ENCODE data around the gene IGF1R.

The IGF1R gene

DNA sequence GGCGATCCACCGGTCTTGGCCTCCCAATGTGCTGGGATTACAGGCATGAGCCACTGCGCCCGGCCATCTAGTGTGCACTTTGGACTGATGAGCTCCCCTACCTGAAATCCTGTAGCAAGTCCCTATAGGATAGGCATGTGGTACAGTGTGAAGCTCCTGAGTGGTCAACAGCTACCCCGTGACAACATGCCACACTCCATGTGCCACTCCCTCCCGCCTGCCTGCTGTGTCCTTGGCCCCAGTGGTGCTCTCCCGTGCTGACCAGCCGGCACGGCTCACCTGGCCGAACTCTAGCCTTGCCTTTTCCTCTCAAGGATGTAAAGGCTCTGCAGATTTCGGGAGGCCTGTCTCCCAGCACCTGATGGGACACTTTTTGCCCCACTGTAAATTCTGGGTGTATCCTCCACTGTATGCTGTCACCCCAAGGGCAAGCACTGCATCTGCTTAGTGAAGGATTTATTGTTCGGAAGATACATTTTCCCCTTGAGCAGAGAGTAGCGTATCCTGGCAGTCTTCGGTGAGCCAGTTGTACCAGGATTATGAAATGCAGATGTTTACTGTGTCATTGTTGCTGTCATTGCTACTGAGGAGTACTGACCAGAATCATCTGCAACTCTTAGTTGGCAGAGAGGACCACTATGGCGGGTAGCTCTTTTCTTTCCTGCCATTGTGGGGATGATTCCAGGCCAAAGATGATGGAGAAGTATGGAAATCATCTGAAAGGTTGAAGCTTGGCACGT is 64.7 kb downstream of the IGF1R start:
- DNase-seq: no peak

DNA sequence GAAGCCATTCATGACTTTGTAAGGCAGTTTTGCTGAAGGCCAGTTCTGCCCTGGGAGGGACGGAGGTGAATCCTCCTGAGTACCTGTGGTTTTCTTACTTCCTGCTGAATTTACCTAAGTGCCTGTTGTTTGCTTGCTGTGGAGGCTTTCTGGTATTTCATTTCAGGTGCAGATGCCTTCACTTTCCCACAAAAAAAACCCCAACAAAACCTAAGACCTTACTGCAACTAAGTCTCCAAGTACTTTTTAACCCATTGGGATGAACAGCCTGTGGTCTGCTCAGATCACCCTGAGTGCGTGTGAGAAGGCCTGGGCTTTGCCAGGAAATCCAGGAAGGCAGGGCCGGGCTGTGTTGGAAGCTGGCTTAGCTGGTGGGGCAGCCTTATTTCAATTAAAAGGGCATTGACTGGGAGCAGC is 65.3 kb downstream of the IGF1R start:
- no peak for DNase-seq

DNA sequence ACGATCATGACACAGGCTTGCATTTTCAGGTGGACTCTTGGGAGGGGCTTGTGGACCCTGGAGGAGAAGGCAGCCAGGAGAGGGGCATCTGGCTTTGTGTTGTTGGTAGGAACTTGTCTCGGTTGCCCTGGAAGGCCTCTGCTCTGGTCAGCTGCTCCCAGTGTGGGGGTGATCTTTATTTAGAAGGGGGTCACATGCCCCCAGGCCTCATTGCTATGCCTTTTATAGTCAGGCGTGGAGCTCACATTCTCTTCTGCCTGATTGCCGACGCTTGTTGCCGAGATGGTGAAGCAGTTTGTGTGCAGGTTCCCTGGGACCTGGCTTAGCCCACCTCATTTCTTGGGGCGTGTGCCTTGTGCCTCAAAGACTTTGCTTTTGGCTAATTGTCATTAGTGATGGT is 66.6 kb downstream of the IGF1R start:
- no peak for DNase-seq

DNA sequence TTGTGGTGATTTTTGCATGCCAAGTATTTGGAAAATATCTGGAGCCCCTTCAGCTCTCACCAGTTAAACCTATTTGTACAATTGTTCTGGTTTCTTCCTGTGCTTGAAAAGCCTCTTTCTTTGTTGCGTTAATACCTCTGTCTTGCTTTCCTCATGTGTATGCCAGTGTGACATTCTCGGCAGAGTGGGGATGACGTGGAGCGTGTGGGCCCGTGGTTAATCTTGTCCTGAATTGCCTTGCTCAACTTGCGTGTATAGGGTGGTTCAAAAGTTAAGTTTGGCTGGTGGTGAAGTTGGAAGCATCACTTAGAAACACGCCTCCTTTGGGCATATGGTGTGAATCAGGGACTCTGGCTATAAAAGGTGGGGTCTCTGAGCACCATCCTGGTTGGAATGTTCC is 67.1 kb downstream of the IGF1R start:
- DNase-seq: no peak

DNA sequence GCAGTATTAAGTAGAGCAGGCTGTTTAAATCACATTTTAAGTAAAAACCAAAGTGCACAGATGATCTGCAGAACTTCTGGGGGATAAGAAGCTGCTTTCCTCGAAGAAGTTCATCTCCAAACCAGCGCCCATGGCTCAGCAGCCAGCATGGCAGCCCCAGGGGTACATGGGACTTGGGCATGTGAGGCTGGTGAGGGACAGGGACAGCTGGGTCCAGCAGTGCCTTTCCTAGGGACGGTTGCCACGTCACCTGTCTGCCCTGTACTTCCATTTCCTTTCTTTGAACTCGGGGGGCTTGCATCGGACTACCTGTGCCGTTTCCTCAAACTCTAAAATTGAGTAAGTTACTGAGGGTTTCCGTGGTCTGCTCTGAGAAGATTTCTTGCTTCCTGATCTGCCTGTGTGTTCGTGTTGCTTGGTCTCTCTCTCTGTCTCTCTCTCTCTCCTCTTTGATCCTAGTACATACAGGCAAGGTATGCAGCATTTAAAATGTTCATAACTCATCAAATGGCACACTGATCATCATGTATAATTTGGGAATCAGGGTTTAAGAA is 67.6 kb downstream of the IGF1R start:
- DNase-seq: no peak

DNA sequence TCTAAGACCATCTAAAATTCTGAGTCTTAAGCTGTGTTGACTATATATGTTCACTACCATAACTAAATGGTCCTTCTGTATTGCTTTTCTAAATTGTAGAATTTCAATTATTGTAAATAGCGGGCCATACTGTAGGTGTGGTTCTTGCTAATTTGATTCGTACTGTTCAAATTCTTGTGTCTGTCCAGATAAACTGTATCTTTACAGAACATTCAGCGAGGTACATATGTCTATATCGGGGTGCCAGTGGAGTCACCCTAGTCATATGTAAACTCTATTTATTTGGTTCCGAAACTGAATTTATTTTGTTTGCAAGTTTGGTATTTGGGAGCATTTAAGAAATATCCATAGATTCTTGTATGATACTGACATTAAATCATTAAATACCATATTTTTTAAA is 69.0 kb downstream of the IGF1R start:
- DNase-seq: no peak

DNA sequence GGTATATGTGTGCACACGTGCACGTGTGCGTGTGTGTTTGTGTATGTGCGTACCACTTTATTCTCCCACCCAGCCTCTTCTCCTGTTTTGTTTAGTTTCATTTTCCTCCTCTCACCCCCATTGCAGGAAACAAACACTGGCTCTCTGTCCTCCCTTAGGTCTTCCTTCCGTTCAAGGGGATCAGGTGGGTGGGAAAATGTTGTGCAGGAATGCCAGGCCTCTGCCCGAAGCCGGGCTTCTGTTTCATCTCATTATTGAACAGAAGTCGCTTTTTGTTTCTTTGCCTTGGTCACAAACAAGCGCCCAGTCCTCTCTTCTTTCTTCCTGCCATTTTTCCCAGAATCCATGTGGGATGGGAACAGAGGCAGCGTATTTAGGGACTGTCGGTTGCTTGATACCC is 69.6 kb downstream of the IGF1R start:
- DNase-seq: no peak

DNA sequence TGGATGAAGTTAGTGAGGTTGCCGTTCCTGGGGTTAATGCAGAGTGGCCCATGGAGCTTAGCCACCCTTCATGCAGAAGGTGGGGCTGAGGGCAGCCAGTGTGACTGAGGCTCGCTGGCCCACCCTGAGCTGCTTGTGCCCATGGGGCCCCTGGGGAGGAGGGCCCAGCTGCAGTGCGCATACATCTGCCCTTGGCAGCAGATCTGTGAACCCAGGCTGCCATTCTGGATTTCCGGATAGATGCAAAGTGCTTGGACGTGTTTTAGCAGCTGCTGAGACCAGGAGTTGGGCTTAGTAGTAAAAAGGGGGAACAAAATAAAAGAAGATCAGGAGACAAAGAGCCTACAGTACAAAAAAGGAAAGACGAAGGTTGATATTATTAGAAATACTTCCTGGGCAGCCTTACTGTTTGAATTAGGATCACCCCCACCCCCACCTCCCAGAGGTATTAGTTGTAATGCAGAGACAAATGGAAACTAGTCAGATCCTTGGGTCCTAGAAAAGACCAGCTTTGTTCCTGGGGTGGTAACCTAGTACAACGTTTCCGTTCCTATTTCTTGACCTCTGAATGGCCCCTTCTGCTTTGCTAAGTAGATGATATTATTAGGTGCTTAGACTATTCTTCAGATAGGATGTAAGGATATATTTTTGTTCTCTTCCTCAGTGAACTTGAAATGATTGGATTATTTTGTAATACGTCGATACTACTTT is 70.2 kb downstream of the IGF1R start:
- DNase-seq: no peak

DNA sequence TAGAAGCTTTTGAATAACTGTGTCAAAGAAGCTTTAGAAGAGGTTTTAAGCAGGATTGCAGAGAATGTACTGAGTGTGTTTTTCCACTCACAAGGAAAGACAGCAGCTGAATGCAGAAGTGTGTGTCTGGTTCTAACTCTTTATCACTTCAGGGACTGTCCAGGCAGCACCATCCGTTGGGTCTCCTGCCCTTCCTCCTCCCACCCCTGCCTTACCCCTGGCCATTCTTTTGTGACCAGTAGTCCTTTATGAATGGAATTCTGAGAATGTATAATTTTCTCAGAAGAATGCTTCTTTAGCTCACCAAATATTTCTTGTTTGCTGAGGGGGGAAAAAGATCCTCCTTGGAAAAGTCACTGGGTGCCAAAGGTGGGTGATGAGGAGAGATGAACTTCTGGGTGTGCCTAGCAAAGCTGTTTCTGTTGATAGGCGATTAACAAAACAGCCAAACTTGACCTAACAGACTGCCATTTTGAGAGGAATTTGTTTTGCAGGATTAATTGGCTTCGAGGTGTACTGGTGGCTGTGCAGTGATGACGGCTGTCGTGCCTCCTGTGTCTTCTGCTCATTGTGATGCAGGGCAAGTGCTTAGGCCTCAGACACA is 70.9 kb downstream of the IGF1R start:
- DNase-seq: no peak

DNA sequence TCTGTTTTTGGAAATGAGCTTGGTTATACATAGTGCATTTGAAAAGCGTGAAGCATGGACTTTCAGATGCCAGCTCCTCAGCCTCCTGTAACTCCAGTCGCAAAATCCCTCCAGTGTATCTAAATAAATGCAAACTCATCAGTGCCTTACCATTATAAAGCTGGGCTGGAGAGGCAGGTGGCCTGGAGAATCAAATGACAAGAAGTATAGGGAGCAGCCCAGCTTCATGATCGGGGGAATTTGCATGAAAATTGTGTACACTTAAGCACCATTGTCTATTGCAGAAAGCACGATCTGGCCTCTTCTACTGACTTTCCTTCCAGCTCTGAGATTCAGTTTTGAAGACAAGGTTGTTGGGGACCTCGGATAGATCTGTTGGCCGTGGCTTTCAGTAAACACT is 71.7 kb downstream of the IGF1R start:
- no peak for DNase-seq

DNA sequence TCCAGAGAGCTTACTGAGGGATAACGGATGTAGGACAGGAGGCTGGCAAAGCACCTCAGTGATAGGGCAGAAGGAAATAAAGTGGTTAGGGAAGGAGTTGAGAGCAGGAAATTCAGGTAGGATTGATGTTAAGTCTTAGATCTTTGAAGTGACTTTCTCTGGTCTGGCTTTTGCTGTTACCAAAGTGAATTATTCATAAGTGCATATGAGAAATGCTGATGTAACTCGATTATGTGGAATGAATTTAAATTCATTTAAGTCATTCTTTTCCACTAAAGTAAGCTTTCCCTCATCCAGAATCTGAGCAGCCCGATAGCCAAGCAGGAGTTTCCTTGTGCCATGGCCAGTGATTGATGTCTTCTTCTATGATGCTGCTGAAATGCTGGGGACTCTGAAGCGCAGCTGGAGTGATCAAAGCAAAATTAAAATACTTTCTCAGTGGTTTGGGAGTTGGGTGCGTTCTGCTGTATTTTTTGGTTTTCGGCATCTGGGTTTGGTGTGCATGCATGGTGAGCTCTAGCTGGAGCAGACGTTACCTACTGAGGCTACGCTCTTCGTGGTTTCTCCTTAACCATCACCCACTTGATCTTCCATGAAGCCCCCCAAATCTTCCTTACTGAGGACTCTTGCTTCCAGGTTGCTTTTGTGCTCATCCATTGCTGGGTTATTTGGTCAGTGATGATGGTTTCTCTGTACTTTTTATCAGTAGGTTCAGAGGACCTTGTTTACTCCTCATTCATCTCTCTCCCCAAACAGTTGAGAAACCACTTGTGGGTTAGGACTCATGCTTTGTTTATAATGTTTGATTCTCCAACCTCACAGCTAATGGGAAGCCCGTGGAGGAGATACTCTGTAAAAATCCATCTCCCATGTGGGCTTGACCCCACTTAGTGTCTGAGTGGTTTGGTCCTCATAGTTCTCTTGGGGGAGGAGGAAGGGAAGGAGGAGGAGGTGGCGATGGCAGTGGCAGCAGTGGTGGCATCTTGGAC is 72.5 kb downstream of the IGF1R start:
- DNase-seq: no peak

DNA sequence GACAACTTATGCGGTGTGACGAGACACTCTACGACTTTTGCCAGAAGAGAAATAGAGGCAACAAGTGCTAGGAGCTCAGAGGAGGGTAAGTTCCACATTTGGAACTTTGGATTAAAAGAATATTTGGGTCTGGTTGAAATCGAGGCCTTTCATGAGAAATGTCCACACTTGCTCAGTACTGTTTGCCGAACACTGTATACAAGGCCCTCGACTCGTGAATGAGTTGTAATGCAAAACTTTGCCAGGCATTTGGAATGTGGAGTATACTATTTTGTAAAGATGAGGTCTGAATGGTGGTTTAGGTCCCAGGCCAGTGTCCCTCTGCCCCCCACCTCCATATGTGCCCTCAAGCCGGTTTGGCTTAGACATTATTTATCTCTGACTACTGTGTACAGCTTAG is 73.9 kb downstream of the IGF1R start:
- DNase-seq: no peak

DNA sequence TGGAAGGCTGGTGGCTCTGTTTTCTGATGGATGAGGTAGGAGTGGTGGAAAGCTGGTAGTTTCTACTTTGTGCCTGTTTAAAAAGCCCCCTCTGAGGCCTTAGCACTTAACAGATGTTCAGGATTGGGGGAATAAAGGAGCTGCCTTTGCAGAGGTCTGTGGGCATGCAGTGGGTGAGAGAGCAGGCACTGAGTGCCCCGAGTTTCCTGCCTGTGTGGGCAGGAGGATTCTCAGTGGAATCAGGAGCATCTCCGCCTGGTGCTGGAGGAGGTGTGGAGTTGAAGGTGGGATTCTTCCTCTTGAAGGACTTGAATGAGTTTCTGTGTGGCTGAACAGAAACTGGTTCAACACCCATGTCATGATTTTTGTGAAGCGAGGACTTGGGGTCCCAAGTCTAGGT is 74.3 kb downstream of the IGF1R start:
- DNase-seq: no peak

DNA sequence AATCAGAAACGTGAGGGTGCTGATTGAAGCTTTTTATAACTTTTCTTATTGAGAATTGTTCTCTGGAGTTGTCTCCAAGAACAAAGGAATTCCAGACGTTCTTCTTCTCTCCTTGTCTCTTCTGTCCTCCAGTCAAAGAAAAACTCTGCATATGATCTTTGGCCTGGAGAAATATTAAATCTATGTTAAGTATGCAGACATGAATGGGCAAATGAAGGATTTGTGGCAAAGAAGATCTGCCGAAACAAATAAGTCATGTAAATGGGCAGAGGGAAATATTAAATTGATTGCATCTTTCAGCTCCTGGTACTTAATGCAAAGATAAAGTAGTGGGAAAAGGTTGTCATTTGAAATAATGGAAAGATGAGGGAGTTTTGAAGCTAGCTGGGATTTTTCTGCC is 74.9 kb downstream of the IGF1R start:
- no peak for DNase-seq

DNA sequence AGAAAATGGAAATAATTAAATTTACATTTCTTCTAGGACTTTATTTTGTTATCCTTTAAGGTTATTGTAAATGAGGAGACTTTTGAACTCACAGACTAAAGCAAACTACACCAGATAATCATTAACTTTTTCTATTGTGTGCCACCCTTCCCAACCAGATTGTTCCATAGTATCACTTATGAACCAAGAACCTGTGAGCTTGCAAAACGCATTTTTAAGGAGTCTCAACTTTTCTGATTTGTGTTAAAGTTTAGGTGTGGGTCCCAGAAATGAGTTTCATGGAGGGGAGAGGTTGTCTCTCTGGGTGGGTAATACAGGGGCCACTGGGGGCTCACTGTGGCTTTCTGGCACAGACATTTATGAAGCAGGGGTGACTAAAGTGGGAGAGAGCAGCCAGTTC is 75.7 kb downstream of the IGF1R start:
- DNase-seq: no peak

DNA sequence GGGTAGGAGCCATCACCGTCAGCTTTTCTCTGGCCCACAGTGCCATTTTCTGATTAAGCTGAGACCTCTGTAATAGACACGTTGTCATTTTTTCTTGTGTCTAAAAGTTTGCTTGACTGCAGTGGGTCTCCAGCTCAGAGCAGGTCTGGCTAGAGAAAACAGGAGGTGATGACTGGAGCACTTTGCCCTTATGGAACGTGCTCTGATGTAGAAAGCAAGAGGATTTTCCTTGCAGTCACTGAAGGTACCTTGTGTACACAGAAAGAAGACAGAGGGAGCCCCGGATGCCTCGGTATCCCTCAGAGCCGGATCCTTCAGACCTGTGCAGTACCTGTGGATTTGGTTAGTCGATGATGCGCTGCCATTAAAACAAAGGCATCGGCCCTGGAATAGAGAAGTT is 76.2 kb downstream of the IGF1R start:
- DNase-seq: no peak

DNA sequence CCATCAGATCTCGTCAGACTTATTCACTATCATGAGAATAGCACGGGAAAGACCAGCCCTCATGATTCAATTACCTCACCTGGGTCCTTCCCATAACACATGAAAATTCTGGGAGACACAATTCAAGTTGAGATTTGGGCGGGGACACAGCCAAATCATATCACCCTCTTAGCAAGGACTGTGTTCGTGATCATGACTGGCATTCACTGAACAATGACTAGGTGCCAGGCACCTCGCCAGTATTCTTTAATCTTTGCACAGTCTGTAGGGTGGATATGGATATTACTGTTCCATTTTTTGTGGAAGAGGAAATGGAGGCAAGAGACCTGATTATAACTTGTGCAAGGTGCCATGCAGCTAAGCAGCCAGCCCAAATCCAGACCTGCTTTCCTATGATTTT is 77.5 kb downstream of the IGF1R start:
- DNase-seq: no peak

DNA sequence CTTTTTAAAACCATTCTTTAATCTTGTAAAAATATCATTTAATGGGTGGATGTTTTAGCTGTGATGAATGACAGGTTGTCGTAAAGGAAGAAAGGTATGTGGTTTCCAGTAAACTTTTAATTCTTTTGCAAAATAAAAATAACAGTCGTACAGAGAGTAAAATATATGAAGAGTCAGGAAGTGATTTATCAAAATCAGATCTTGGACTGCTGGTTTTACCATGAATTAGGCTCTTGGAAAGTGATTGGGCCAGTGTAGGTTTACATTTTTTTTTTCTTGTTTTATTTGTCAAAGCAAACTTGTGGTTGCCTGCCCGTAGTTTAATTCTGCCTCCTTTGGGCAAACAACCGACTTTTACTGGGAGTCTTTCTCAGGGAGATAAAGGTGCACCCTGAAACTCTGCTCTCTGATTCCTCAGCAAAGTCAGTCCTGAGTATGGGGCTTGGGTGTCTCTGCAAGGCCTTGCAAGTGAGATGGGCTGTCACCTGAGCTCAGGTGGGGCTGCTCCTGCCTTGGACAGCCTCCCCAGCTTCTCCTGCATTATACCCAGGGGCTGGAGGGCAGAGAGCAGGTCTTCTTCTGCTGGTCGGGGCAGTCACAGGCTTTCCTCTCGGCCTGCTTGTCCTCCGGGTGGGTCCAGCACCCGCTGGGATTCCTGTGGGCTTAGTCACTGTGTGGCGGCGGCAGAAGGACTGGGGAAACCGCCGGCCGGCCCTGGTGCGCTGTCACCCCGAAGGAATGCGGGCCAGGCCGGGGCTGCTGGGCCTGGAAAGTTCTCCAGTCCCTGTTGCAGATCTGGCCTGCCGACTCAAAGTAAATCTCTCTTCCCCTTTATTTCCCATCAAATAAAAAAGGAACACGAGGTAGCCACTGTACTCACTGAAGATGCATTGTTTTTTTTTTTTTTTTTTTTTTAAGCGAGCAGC is 79.0 kb downstream of the IGF1R start:
- no peak for DNase-seq

DNA sequence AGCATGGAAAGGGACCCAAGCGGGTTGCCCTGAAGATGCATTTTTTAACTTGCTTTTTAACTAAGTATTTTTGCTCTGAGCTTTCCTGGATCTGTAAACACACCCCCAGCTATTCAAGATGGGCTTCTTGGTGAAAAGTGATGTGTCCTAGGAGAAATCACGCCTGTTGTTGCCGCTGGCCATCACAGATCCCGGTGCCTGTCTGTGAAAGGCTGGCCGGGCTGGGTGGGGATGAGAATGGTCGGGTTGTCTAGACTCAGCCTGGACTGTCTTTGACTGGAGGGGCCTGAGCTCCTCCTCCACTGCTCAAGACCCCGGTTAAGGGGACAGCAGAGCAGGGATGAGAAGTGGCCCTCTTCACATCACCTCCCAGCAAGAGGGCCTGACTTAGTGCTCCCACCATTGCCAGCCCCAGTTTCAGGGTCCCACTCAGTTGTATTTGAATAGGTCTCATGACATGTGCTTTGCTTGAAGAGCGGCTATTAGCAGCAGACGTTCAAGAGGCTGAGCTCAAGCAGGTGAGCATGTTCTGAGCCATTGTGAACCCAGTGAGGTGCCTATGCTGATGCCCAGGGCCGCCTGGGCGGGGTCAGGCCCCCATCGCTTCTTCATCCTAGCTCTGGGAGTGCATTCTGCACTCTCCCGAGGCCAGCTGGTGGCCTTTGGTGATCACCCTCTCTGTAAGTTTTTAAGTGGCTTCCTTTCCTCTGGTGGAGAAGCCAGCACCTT is 79.9 kb downstream of the IGF1R start:
- DNase-seq: no peak

DNA sequence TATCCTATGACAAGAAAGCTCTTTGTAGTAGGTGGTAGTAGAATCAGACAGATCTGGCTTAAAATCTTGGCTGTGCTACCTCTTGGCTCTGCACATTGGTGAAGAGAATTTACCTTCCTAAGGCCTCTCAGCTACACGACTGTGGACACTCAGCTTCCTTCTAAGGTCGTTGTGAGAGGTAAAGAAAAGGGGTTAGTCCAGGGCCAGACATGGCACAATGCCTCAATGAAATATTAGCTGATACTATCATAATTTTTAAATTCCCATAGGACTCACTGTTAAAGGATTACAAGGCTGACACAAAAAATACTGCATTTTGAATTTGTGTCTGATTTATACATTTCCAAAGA is 80.4 kb downstream of the IGF1R start:
- DNase-seq: no peak

DNA sequence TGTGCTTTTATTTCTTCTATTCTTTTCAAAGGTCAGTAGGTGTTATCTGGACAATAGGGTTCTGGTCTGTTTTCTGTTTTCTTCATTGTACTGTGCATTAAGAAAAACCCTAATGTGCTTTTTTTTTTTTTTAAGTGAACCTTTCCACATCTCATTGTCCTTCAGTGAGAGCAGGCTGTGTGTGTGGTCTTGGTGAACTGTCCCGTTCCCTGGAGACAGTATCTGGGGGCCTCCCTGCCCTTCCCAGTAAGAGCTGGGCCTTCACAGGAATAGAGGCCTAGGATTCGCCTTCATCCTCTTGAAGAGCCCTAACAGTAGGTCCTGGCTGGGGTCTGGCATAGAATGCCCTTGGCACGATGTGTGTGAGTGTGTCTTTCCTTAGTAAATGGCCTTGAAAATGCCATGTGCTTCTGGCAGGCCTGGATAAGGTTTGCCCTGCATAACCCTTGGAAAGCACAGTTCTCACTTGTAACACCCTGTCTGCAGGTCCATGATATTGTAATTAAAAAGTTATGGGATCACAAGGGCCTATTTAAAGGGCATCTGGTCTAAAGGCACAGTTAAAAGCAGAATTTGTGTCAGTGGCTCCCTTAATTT is 81.2 kb downstream of the IGF1R start:
- DNase-seq: no peak
